Lung (tissue), 12 donors: ENCODE results near the gene GAMT. TPM values are rescaled to one million over a fixed set of nuclear protein-coding genes. Genes with fewer than 3 reads are reported as not detected.

Experiments used
- ATAC-seq: fragments of 200-7000 bp; cut with Tn5 transposase; one replicate; pipeline ENCODE4 v1.9.1; 2020; ENCODE audit warnings: moderate number of reproducible peaks; ENCODE audit not compliant: insufficient read depth, low FRiP score
- DNase-seq, 3 donors: peaks; one replicate each; pipeline ENCODE4 v3.0.0-alpha.2; 2013 to 2017
- H3K27ac ChIP-seq, 2 donors: one replicate each; pipeline ENCODE4 v1.5.1; 2013; ENCODE audit warnings: mild to moderate bottlenecking in 2 of 2, moderate library complexity in 2 of 2, control low read depth in 1 of 2, inconsistent platforms in 1 of 2, low read depth in 1 of 2, low read length in 1 of 2
- H3K27me3 ChIP-seq, 3 donors: one replicate each; pipeline ENCODE4 v1.5.1; 2013; ENCODE audit warnings: low read length in 2 of 3; ENCODE audit not compliant: control insufficient read depth in 3 of 3, insufficient read depth in 3 of 3
- H3K36me3 ChIP-seq, 4 donors: one replicate each; pipeline ENCODE4 v1.5.1; 2013; ENCODE audit warnings: low read length in 4 of 4, mild to moderate bottlenecking in 1 of 4, moderate library complexity in 1 of 4; ENCODE audit not compliant: control insufficient read depth in 4 of 4, insufficient read depth in 4 of 4
- H3K4me1 ChIP-seq, 5 donors: one replicate each; pipeline ENCODE4 v1.5.1; 2013; ENCODE audit warnings: low read length in 5 of 5, mild to moderate bottlenecking in 2 of 5, moderate library complexity in 1 of 5; ENCODE audit not compliant: control insufficient read depth in 5 of 5, insufficient read depth in 5 of 5
- H3K4me3 ChIP-seq: one replicate; pipeline ENCODE4 v1.5.1; 2013; ENCODE audit warnings: mild to moderate bottlenecking, control low read depth, moderate library complexity
- H3K9ac ChIP-seq, 2 donors: one replicate each; pipeline ENCODE4 v1.5.1; 2013; ENCODE audit warnings: low read length in 2 of 2, control low read depth in 1 of 2; ENCODE audit not compliant: insufficient read depth in 1 of 2
- H3K9me3 ChIP-seq, 4 donors: one replicate each; pipeline ENCODE4 v1.5.1; 2013; ENCODE audit warnings: low read length in 3 of 4, mild to moderate bottlenecking in 1 of 4, moderate library complexity in 1 of 4; ENCODE audit not compliant: control insufficient read depth in 4 of 4, insufficient read depth in 3 of 4
- CTCF ChIP-seq: IDR thresholded peaks from 2 replicates; pipeline ENCODE4 v1.5.1; 2012; ENCODE audit warnings: mild to moderate bottlenecking; ENCODE audit errors: control extremely low read depth, extremely low read depth
- WGBS, 2 donors: extraction: QIAGEN DNeasy Blood & Tissue Kit; methylation state at CpG; one replicate each; pipeline ENCODE4 v1.1.7; 2013; 5-methylcytosine and 5-hydroxymethylcytosine counted together
- polyA plus RNA-seq, 2 donors: library from polyadenylated mRNA; stranded (reverse); fragments of 200-250 nt; gene quantifications; one replicate each; pipeline ENCODE4 v1.2.1, GENCODE V29; 2013
- total RNA-seq, 2 donors: library from RNA; depleted of rRNA in 1 of 2; stranded (reverse); fragments of >200 nt in 1 of 2; gene quantifications; one replicate each; pipeline ENCODE4 v1.2.1, GENCODE V29; 2014 to 2021
- donor health status: control.
- donor health status: control.
- donor health status: Bipolar disorder and iron deficiency.
- donor health status: healthy.
- donor health status: DM: yes; HTN: yes; CAD: no.

The GAMT gene
- total and polyA plus RNA-seq, 4 donors: 2.9 to 8.6 (median 7.3) TPM

- H3K9me3 ChIP-seq: no peaks in the 10 kb centered on the region
- DNase-seq (no peak), ATAC-seq (no peak)
- peaks cover 0 to 15% (median 0%) of the 10 kb centered on the region in 5 donors for H3K4me1 ChIP-seq
- H3K4me3 ChIP-seq: no peak overlapping the region
- H3K27me3 ChIP-seq: no peaks in the 10 kb centered on the region
- peaks cover 0 to 32% (median 8%) of the 10 kb centered on the region in 4 donors for H3K36me3 ChIP-seq
- no peak overlapping the region for H3K9ac ChIP-seq
- TF ChIP-seq CTCF: no peak
- H3K27ac ChIP-seq: peak overlapping the region in 1 of 2 donors; percentile 12
- 97% methylated on average over 43 of the region's 43 CpGs for WGBS, 2 donors
Measured at GRCh38 chr19:1377176-1377964, 24.0 kb downstream of the GAMT start.

- no peak for TF ChIP-seq CTCF
- DNase-seq: no peak
- Histone ChIP-seq H3K9me3 (no peaks in the 10 kb centered on the region), H3K4me1 (peaks cover 0 to 13% (median 0%) of the 10 kb centered on the region in 5 donors), H3K27me3 (no peaks in the 10 kb centered on the region), H3K4me3 (no peak overlapping the region), H3K27ac (no peak overlapping the region), H3K9ac (no peak overlapping the region), H3K36me3 (peaks cover 0 to 33% (median 8%) of the 10 kb centered on the region in 4 donors)
- WGBS, 2 donors: 94 to 96% methylated on average over 17 of the region's 17 CpGs
- ATAC-seq: no peak
Measured at GRCh38 chr19:1376415-1376805, 24.9 kb downstream of the GAMT start.

- Histone ChIP-seq H3K9ac (no peak overlapping the region), H3K9me3 (no peaks in the 10 kb centered on the region), H3K27me3 (no peaks in the 10 kb centered on the region), H3K4me1 (peaks cover 0 to 9% (median 0%) of the 10 kb centered on the region in 5 donors), H3K36me3 (peaks cover 9 to 55% (median 21%) of the 10 kb centered on the region in 4 donors), H3K27ac (peak overlapping the region in 1 of 2 donors; percentile 66), H3K4me3 (no peak overlapping the region)
- DNase-seq (no peak), ATAC-seq (no peak)
- WGBS, 2 donors: 76 to 96% methylated on average over 11 to 12 of the region's 12 CpGs
- no peak for TF ChIP-seq CTCF
Measured at GRCh38 chr19:1374250-1374577, 27.1 kb downstream of the GAMT start.
